Glutamatergic neuron (in vitro differentiated cells): Measurements from ENCODE around the gene KCNT1. TPM values are rescaled to one million over a fixed set of nuclear protein-coding genes. Genes with fewer than 3 reads are reported as not detected.

Experiments used
- DNase-seq: peaks from one replicate; pipeline ENCODE4 v3.0.0; 2022
- H3K27ac Mint-ChIP-seq: one replicate; pipeline ENCODE4 v1.8.0; 2020; ENCODE audit warnings: mild to moderate bottlenecking, mixed read lengths, inconsistent platforms; ENCODE audit not compliant: unreplicated experiment
- H3K27me3 Mint-ChIP-seq: one replicate; pipeline ENCODE4 v1.8.0; 2020; ENCODE audit warnings: mild to moderate bottlenecking, moderate library complexity, mixed read lengths, inconsistent platforms; ENCODE audit not compliant: unreplicated experiment
- H3K36me3 Mint-ChIP-seq: one replicate; pipeline ENCODE4 v1.8.0; 2020; ENCODE audit warnings: mild to moderate bottlenecking, mixed read lengths, inconsistent platforms; ENCODE audit not compliant: unreplicated experiment
- H3K4me1 Mint-ChIP-seq: one replicate; pipeline ENCODE4 v1.8.0; 2020; ENCODE audit warnings: mild to moderate bottlenecking, low read depth, mixed read lengths, inconsistent platforms; ENCODE audit not compliant: unreplicated experiment
- H3K4me3 Mint-ChIP-seq: one replicate; pipeline ENCODE4 v1.8.0; 2020; ENCODE audit warnings: mild to moderate bottlenecking, mixed read lengths, inconsistent platforms; ENCODE audit not compliant: unreplicated experiment
- H3K9me3 Mint-ChIP-seq: one replicate; pipeline ENCODE4 v1.8.0; 2020; ENCODE audit warnings: mild to moderate bottlenecking, moderate library complexity, mixed read lengths, inconsistent platforms; ENCODE audit not compliant: unreplicated experiment
- total RNA-seq: library from RNA; stranded (reverse); fragmentation: NEBNext Ultra II Directional; extraction: Animal tissue kit (Norgen Biotek cat#: 25700); gene quantifications from one replicate; pipeline ENCODE4 v1.2.1, GENCODE V29; 2021; ENCODE audit not compliant: unreplicated experiment
- TF ChIP-seq, protein P1 (sequence below): fragments of 200-600 bp; sonication (generic); IDR thresholded peaks from one replicate; pipeline ENCODE4 v1.5.0; 2021; ENCODE audit not compliant: partially characterized antibody, unreplicated experiment

KCNT1 gene
- total RNA-seq, 1 donor from 2014 or later: 0.76 TPM

DNA sequence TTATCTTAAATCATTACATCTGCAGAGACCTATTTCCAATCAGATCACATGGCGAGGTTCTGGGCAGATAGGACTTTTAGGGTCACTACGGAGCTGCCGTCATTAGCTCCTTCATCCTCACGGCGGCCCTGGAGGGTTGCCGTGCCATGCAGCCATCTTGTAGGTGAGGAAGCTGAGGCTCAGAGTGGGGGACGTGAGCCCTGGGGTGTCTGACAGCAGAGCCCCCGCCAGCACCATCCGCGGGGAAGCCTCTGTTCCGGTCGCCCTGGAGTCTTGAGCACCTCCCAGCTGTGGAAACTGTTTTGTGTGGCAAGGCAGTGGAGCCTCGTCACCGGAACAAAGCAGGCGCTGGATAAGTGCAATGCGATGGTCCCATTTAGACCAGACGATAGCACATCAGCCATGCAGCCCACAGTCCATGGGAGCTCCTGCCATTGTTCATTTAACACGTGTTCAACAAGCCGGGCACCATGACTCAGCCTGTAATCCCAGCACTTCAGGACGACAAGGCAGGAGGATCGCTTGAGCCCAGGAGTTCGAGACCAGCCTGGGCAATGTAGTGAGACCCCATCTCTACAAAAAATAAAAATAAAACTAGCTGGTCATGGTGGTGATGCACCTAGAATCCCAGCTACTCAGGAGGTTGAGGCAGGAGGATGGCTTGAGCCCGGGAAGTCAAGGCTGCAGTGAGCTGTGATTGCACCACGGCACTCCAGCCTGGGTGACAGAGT lies 61.9 kb downstream of the KCNT1 start:
- Mint-ChIP-seq H3K36me3 (peaks cover 20% of the 10 kb centered on the region), H3K27ac (no peak overlapping the region), H3K9me3 (peaks cover 20% of the 10 kb centered on the region), H3K4me1 (no peaks in the 10 kb centered on the region), H3K27me3 (peaks cover 14% of the 10 kb centered on the region), H3K4me3 (no peak overlapping the region)
- no peak for DNase-seq
- TF ChIP-seq, protein P1, sequence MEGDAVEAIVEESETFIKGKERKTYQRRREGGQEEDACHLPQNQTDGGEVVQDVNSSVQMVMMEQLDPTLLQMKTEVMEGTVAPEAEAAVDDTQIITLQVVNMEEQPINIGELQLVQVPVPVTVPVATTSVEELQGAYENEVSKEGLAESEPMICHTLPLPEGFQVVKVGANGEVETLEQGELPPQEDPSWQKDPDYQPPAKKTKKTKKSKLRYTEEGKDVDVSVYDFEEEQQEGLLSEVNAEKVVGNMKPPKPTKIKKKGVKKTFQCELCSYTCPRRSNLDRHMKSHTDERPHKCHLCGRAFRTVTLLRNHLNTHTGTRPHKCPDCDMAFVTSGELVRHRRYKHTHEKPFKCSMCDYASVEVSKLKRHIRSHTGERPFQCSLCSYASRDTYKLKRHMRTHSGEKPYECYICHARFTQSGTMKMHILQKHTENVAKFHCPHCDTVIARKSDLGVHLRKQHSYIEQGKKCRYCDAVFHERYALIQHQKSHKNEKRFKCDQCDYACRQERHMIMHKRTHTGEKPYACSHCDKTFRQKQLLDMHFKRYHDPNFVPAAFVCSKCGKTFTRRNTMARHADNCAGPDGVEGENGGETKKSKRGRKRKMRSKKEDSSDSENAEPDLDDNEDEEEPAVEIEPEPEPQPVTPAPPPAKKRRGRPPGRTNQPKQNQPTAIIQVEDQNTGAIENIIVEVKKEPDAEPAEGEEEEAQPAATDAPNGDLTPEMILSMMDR: no peak

DNA sequence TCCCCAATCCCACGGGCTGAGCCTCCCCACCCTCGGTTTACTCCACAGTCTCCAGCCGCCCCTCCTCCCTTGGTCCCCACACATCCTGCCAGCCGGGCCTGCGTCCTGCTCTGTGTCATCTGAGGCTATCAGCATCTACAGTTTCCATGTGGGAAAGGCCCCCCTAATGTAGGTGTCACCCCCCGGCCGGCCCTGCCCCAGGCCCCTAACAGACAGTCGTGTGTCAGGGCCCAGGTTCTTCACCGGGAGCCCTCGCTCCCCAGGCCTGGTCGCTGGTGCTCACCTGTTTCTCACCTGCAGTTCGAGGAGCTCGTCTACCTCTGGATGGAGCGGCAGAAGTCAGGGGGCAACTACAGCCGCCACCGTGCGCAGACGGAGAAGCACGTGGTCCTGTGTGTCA lies 62.7 kb downstream of the KCNT1 start:
- no peak for DNase-seq
- Mint-ChIP-seq H3K36me3 (peaks cover 20% of the 10 kb centered on the region), H3K27me3 (peaks cover 16% of the 10 kb centered on the region), H3K27ac (no peak overlapping the region), H3K4me3 (no peak overlapping the region), H3K4me1 (no peaks in the 10 kb centered on the region), H3K9me3 (peaks cover 20% of the 10 kb centered on the region)
- TF ChIP-seq, protein P1: no peak

DNA sequence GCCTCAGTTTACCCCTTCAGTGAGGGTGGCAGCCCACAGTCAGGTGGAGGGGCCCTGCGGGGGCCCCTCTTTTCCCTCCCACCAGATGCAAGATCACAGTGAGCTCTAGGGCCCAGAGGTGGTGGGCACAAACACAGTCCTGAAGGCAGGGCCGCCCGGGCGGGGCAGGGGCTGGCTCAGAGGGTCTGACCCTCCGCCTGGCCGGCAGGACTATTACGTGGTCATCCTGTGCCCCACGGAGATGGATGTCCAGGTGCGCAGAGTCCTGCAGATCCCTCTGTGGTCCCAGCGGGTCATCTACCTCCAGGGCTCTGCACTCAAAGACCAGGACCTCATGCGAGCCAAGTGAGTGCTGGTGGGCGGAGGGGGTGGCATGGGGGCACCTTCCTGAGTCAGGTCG lies 63.4 kb downstream of the KCNT1 start:
- Mint-ChIP-seq H3K4me3 (no peak overlapping the region), H3K9me3 (peaks cover 20% of the 10 kb centered on the region), H3K4me1 (no peaks in the 10 kb centered on the region), H3K27me3 (peaks cover 16% of the 10 kb centered on the region), H3K36me3 (peaks cover 20% of the 10 kb centered on the region), H3K27ac (no peak overlapping the region)
- no peak for DNase-seq
- TF ChIP-seq, protein P1: no peak

DNA sequence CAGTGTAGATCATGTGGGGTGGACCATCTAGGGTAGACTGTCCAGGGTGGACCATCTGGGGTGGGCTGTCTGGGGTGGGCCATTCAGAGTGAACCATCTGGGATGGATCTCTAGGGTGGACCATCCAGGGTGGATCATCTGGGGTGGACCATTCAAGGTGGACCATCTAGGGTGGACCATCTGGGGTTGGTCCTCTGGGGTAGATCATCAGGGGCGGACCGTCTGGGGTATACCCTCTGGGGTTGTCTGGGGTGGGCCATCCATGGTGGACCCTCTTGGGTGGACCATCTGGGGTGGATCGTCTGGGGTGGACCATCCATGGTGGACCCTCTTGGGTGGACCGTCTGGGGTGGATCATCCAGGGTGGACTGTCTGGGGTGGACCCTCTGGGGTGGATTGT lies 64.3 kb downstream of the KCNT1 start:
- Mint-ChIP-seq H3K27me3 (peaks cover 11% of the 10 kb centered on the region), H3K4me1 (no peaks in the 10 kb centered on the region), H3K36me3 (peaks cover 13% of the 10 kb centered on the region), H3K9me3 (peaks cover 16% of the 10 kb centered on the region), H3K4me3 (no peak overlapping the region), H3K27ac (no peak overlapping the region)
- TF ChIP-seq, protein P1: no peak
- DNase-seq: no peak

DNA sequence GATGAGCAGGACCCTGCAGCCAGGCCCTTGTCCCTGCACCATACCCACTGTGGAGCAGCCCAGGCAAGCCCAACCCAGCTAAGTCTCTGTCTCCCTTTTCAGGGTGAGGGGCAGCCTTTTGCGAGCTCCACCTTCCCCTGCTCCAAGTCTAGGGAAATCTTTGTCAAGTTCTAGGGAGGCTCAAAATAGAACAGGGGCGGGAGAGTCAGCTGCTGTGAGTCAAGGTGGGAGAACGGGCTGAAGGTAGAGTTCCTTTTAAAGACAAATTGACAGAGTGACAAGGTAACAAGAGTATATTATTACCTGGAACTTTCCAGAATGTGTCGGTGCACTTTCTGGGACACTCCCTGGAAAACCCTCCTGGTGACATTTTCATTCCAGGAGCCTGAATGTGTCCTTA lies 64.7 kb downstream of the KCNT1 start:
- no peak overlapping the region for H3K4me3 Mint-ChIP-seq
- TF ChIP-seq, protein P1: no peak
- H3K27me3 Mint-ChIP-seq: peaks cover 9% of the 10 kb centered on the region
- no peaks in the 10 kb centered on the region for H3K4me1 Mint-ChIP-seq
- no peak for DNase-seq
- peaks cover 9% of the 10 kb centered on the region for H3K36me3 Mint-ChIP-seq
- H3K9me3 Mint-ChIP-seq: peaks cover 16% of the 10 kb centered on the region
- H3K27ac Mint-ChIP-seq: no peak overlapping the region
